Endothelial cell of umbilical vein (primary cell): Measurements from ENCODE around the gene KRTAP10-10. TPM values are rescaled to one million over a fixed set of nuclear protein-coding genes. Genes with fewer than 3 reads are reported as not detected.

Experiments used
- BruUV-seq: library from RNA; stranded (reverse); fragments of 400-500 nt; replicated peaks from 2 replicates; lab custom pipeline; 2021; lab: Mats Ljungman, UMichigan
- CTCF ChIA-PET: fragments of 300-600, 350-600 bp; sonication (Branson Sonifier 250); formaldehyde crosslinking; loops from one replicate; lab custom pipeline; 2021; ENCODE audit warnings: antibody characterized with exemption, inconsistent platforms; lab: Charles Lee
- POLR2A ChIA-PET: fragments of 300-600, 350-600 bp; sonication (Branson Sonifier 250); formaldehyde crosslinking; loops from one replicate; lab custom pipeline; 2021; ENCODE audit warnings: antibody characterized with exemption, inconsistent platforms; lab: Charles Lee
- DNase-seq: peaks from one replicate; pipeline ENCODE4 v3.0.0-alpha.2; 2011; ENCODE audit warnings: low read depth, low spot score
- FAIRE-seq: peaks from 2 replicates; lab custom pipeline; 2011; peaks lifted over from hg19 to GRCh38; lab: Jason Lieb, UNC
- H2AFZ ChIP-seq: 2 replicates; pipeline ENCODE4 v1.6.0; 2012; ENCODE audit warnings: low read depth, low read length, control low read depth, inconsistent platforms
- H3K27ac ChIP-seq: 2 replicates; pipeline ENCODE4 v1.5.1; 2011; ENCODE audit warnings: low read depth, mild to moderate bottlenecking, control low read depth, low read length, moderate library complexity; ENCODE audit not compliant: insufficient read depth
- H3K27me3 ChIP-seq, 2 experiments: 2 replicates each; pipeline versions ENCODE4 v1.6.0 to v1.6.1; 2011; ENCODE audit warnings: low read length in 2 of 2, mixed read lengths in 1 of 2; ENCODE audit not compliant: control insufficient read depth in 2 of 2, insufficient read depth in 2 of 2
- H3K36me3 ChIP-seq, 2 experiments: 2 replicates in 1 of 2; 3 replicates in 1 of 2; pipeline ENCODE4 v1.5.1; 2011; ENCODE audit warnings: low read length in 2 of 2, mild to moderate bottlenecking in 1 of 2, moderate library complexity in 1 of 2; ENCODE audit not compliant: control insufficient read depth in 2 of 2, insufficient read depth in 2 of 2; ENCODE audit errors: extremely low read depth in 1 of 2
- H3K4me1 ChIP-seq: 3 replicates; pipeline ENCODE4 v1.5.1; 2011; ENCODE audit warnings: mild to moderate bottlenecking, low read length; ENCODE audit not compliant: control insufficient read depth, insufficient read depth; ENCODE audit errors: extremely low read depth
- H3K4me2 ChIP-seq: 2 replicates; pipeline ENCODE4 v1.6.1; 2011; ENCODE audit warnings: low read length, control low read depth, mixed read lengths; ENCODE audit not compliant: insufficient read depth
- H3K4me3 ChIP-seq, 3 experiments: fragments of 200-600 bp in 1 of 3; sonication (generic), shearing (Covaris generic) in 1 of 3; replicated peaks in 1 of 3; 2 replicates each; pipeline ENCODE4 v1.5.1; 2011 to 2016; ENCODE audit warnings: control low read depth in 3 of 3, low read length in 3 of 3, mild to moderate bottlenecking in 2 of 3, inconsistent platforms in 1 of 3, low read depth in 1 of 3, moderate library complexity in 1 of 3; ENCODE audit not compliant: insufficient read depth in 1 of 3
- H3K79me2 ChIP-seq: 2 replicates; pipeline ENCODE4 v1.6.0; 2012; ENCODE audit warnings: low read length, inconsistent platforms; ENCODE audit not compliant: control insufficient read depth, insufficient read depth
- H3K9ac ChIP-seq: replicated peaks from 2 replicates; pipeline ENCODE3; 2011; ENCODE audit warnings: low read length, control low read depth; ENCODE audit not compliant: insufficient read depth; ENCODE audit errors: extremely low read depth
- H3K9me1 ChIP-seq: replicated peaks from 3 replicates; pipeline ENCODE4 v1.6.0; 2011; ENCODE audit warnings: mild to moderate bottlenecking, low read length; ENCODE audit not compliant: control insufficient read depth, insufficient read depth; ENCODE audit errors: extremely low read depth
- H3K9me3 ChIP-seq: replicated peaks from 2 replicates; pipeline ENCODE4 v1.5.1; 2012; ENCODE audit warnings: low read length, inconsistent platforms; ENCODE audit not compliant: control insufficient read depth, insufficient read depth
- H4K20me1 ChIP-seq: replicated peaks from 2 replicates; pipeline ENCODE3; 2011; ENCODE audit warnings: mild to moderate bottlenecking, low read length; ENCODE audit not compliant: control insufficient read depth, insufficient read depth; ENCODE audit errors: extremely low read depth
- CTCF ChIP-seq, 2 donors: IDR thresholded peaks; 1 replicate in 1 of 2; 2 replicates in 1 of 2; pipeline ENCODE4 v1.5.1; 2011; ENCODE audit warnings: low read length in 2 of 2, mild to moderate bottlenecking in 2 of 2, moderate library complexity in 2 of 2, control low read depth in 1 of 2, inconsistent platforms in 1 of 2, low read depth in 1 of 2; ENCODE audit not compliant: insufficient read depth in 1 of 2; ENCODE audit errors: extremely low read depth in 1 of 2
- EZH2 ChIP-seq: IDR thresholded peaks from 2 replicates; pipeline ENCODE4 v1.6.1; 2012; ENCODE audit warnings: borderline replicate concordance, low read depth, mild to moderate bottlenecking, moderate library complexity, low read length, inconsistent platforms; ENCODE audit not compliant: severe bottlenecking
- FOS ChIP-seq: IDR thresholded peaks from 2 replicates; pipeline ENCODE4 v1.6.1; 2011; ENCODE audit warnings: mild to moderate bottlenecking, low read length, moderate library complexity, borderline replicate concordance; ENCODE audit not compliant: insufficient read depth
- GATA2 ChIP-seq: IDR thresholded peaks from 2 replicates; pipeline ENCODE4 v1.7.0; 2011; ENCODE audit warnings: low read depth, mild to moderate bottlenecking, moderate library complexity, mixed read lengths, low read length; ENCODE audit not compliant: insufficient read length, insufficient read depth
- JUN ChIP-seq: IDR thresholded peaks from 2 replicates; pipeline ENCODE4 v1.6.1; 2011; ENCODE audit warnings: borderline replicate concordance, low read depth; ENCODE audit not compliant: insufficient read length, insufficient read depth
- MAX ChIP-seq: IDR thresholded peaks from 2 replicates; pipeline ENCODE4 v1.6.1; 2011; ENCODE audit not compliant: insufficient read depth, insufficient read length
- MYC ChIP-seq: IDR thresholded peaks from one replicate; pipeline ENCODE4 v1.6.1; 2011; ENCODE audit warnings: mild to moderate bottlenecking, low read depth, low read length
- POLR2A ChIP-seq: IDR thresholded peaks from 2 replicates; pipeline ENCODE4 v1.6.1; 2012; ENCODE audit warnings: low read depth, mild to moderate bottlenecking, control low read depth, low read length
- POLR2AphosphoS5 ChIP-seq: IDR thresholded peaks from 2 replicates; pipeline ENCODE4 v1.6.1; 2012; ENCODE audit warnings: low read depth, mild to moderate bottlenecking, control low read depth, low read length, moderate library complexity; ENCODE audit not compliant: insufficient read depth
- dilution Hi-C: fragments of 300-500 bp; cut with MboI; formaldehyde crosslinking; loops from one replicate; pipeline ENCODE4 v1.15.0; 2019; ENCODE audit warnings: low sequenced_read_pairs; ENCODE audit not compliant: extremely low pct_ligation_motif_present
- intact Hi-C: fragments of 100-400 bp; cut with micrococcal nuclease; formaldehyde crosslinking; loops from one replicate; pipeline ENCODE4 v1.10.0; 2022
- polyA plus RNA-seq, 4 experiments: library from polyadenylated mRNA; depleted of rRNA in 3 of 4; stranded (reverse) in 3 of 4; unstranded in 1 of 4; fragments of >200 nt; gene quantifications; 2 replicates each; pipeline versions ENCODE4 v1.2.1 to v1.2.3, GENCODE V29; 2011 to 2012; ENCODE audit warnings: missing spikeins in 1 of 4
- total RNA-seq: library from RNA; stranded (reverse); gene quantifications from 2 replicates; pipeline ENCODE4 v1.2.3, GENCODE V29; 2021

KRTAP10-10 gene
- total and polyA plus RNA-seq, 2 donors (not counting 3 experiments of a cell fraction or from before 2014, with no cell fraction given) = not detected

- no peak overlapping the region for H3K4me2 ChIP-seq
- no peak for FAIRE-seq
- no TSS peak for BruUV-seq
Observed at GRCh38 chr21:44616591-44616926, 20.6 kb upstream of the KRTAP10-10 start.

More at GRCh38 chr21:44616591-44616926, 20.6 kb upstream of the KRTAP10-10 start:
- Histone ChIP-seq H3K27ac (no peak overlapping the region), H2AFZ (no peak overlapping the region), H3K9me1 (no peaks in the 10 kb centered on the region), H3K9ac (no peak overlapping the region), H3K9me3 (peaks cover 4% of the 10 kb centered on the region), H3K4me1 (no peaks in the 10 kb centered on the region), H4K20me1 (no peaks in the 10 kb centered on the region), H3K36me3 (no peaks in the 10 kb centered on the region), H3K27me3 (no peaks in the 10 kb centered on the region), H3K4me3 (no peak overlapping the region), H3K79me2 (no peaks in the 10 kb centered on the region)
- POLR2A ChIA-PET = no interaction called here
- TF ChIP-seq JUN (no peak), POLR2AphosphoS5 (no peak), EZH2 (no peak), MYC (no peak), MAX (no peak), FOS (no peak), GATA2 (no peak), POLR2A (no peak), CTCF (IDR thresholded peaks at IDR 0.05; ENCODE audit: extremely low read depth in 1 of 2, insufficient read depth in 1 of 2, low read depth in 1 of 2, low read length in 2 of 2) (no peak)
- dilution Hi-C loops = no loop called here
- no peak for DNase-seq
- intact Hi-C loops = no loop called here
- CTCF ChIA-PET = no interaction called here
